Jurkat, Clone E6-1 (cell line): ENCODE measurements around the gene ZNF821. TPM values are rescaled to one million over a fixed set of nuclear protein-coding genes. Genes with fewer than 3 reads are reported as not detected.
A peak's percentile ranks its signal among the peaks of the same experiment; 100 is the strongest.
"Not testable (repeated sequence)": the region's sequence is repeated elsewhere in the genome, so short reads cannot be mapped to it uniquely, and the experiment has no call there.

Experiments used
- DNase-seq: peaks from one replicate; pipeline ENCODE4 v3.0.0-alpha.2; 2011; ENCODE audit warnings: low read depth, low spot score
- H3K4me3 ChIP-seq: 2 replicates; pipeline ENCODE4 v1.5.1; 2011; ENCODE audit warnings: mild to moderate bottlenecking, low read length, control low read depth, moderate library complexity
- polyA plus RNA-seq: library from polyadenylated mRNA; unstranded; fragments of >200 nt; gene quantifications from one replicate; pipeline ENCODE4 v1.2.1, GENCODE V29; 2012; ENCODE audit warnings: missing spikeins; ENCODE audit not compliant: insufficient read length, insufficient read depth

The ZNF821 gene
- 3.2 TPM for polyA plus RNA-seq

DNA sequence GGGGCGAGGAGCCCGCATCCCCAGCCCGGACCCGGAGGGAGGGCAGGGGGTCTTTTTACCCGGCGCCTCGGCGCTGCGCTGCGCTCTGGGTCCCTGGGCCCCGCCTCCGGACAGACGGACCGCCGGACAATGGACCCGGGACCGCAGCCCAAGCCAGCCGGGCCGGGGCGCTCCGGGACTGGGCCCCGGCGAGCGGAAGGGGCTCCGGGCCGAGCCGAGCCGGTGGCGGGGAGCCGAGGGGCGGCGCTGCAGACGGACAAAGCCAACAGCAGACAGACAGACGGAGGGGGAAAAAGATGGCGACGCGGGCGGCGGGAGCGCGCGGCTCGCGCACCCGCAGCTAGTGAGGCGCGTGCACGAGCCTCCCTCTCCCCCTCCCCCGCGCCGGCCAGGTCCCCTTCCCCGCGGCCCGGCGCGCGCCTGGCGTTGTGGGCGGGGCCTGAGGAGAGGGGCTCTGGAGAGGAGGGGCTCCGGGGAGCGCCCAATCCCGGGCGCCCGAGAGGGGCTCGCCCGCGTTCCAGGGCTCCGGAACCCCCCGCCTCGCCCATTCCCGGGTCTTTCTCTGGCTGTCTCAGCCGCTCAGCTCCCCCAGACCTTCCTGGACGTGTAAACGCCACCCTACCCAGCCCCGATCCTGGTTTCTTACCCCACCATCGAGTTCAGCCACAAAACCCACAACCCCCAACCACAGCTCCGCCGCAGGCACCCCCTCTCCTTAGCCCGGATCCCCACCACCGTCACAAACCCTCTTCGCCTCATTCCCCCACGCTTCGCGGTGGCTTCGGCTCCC, at the start of gene ZNF821:
TSS of gene ZNF821 (minus strand) at position 334 of the 790 bp plus-strand sequence. CDS start 4,236 bp downstream, outside the sequence.
- DNase-seq, result peak; percentile 59

DNA sequence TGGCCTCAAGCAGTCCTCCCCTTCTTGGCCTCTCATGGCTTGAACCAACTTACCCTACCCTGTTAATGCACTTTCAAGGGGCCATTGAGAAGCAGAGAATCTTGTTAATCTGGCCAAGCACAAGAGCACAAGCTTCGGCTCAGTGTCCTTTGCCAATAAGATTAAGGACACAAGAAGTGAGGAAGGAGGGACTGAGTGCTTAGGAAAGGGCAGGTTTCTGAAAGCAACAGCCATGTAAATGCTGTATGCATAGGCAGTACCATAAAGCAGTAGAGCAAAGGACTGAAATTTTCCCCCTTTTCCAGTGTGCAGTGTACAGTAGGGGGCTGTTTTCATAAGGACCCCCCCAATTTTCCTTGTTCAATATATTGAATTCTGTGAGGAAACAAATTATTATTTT, 49.0 kb upstream of the ZNF821 start:
- no peak overlapping the region for H3K4me3 ChIP-seq
- DNase-seq, result no peak

More for the DNA sequence above, at the start of gene ZNF821:
- H3K4me3 ChIP-seq, result peak within 1 kb of the TSS; percentile 57

GRCh38 chr16:71931599-71931998, 47.6 kb upstream of the ZNF821 start:
- no peak for DNase-seq
- no peak overlapping the region for H3K4me3 ChIP-seq

GRCh38 chr16:71931001-71931400, 47.0 kb upstream of the ZNF821 start:
- no peak for DNase-seq

GRCh38 chr16:71930013-71930563, 46.1 kb upstream of the ZNF821 start:
- DNase-seq, result no peak
- H3K4me3 ChIP-seq, result no peak overlapping the region

More at GRCh38 chr16:71931001-71931400, 47.0 kb upstream of the ZNF821 start:
- no peak overlapping the region for H3K4me3 ChIP-seq

DNA sequence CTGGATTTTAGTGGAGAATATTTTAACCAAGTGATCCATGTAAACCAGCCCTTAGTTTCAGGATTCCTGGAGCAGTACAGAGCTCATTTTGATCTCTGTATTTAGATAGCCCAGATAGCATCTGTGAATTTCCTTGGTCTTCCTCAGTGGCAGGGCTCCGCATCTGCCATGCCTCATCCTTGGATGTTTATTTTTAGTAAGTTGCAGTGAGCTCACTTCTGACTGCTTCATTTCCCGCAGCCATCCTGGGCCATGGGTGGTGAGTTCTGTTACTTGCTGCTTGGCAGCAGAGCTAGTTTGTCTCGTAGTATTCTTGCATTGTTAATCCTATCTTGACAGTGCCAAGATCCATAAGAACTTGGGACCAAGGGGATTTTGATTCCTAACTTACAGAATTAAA, 45.1 kb upstream of the ZNF821 start:
- no peak for DNase-seq
- H3K4me3 ChIP-seq, result no peak overlapping the region

- H3K4me3 ChIP-seq, result no peak overlapping the region
- DNase-seq, result no peak
Observed at GRCh38 chr16:71927787-71928186, 43.8 kb upstream of the ZNF821 start.

DNA sequence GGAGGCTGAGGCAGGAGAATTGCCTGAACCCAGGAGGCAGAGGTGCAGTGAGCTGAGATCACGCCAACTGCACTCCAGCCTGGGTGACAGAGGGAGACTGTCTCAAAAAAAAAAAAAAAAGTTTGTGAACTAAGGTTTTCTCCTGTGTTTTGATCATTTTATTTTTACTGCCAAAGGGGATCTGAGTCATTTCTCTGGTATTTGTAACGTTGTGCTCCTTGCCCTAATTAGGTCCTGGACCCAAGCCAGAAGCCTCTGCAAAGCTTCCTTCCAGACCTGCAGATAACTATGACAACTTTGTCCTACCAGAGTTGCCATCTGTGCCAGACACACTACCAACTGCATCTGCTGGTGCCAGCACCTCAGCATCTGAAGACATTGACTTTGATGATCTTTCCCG, 43.4 kb upstream of the ZNF821 start:
- peak; percentile 11 for DNase-seq
- no peak overlapping the region for H3K4me3 ChIP-seq

GRCh38 chr16:71924710-71925109, 40.7 kb upstream of the ZNF821 start:
- no peak for DNase-seq
- H3K4me3 ChIP-seq, result no peak overlapping the region

GRCh38 chr16:71923941-71924690, 40.1 kb upstream of the ZNF821 start:
- H3K4me3 ChIP-seq, result no peak overlapping the region
- DNase-seq, result no peak

DNA sequence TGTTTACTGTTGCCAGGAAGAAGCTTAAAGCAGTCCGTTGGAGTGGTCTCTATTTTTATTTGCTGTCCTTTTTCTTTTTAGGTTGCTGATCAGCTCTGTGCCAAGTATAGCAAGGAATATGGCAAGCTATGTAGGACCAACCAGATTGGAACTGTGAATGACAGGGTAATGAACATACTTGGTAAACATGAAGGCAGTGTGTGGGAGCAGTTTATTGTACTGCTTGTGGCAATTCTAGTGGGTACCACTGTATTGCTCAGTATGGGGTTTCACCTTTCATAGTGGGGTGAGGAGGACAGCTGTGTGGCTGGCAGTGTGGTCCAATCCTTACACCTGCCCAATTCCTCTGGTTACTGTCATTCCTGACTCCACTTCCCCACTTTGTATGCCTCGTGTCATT, 36.7 kb upstream of the ZNF821 start:
- DNase-seq, result no peak
- H3K4me3 ChIP-seq, result no peak overlapping the region

DNA sequence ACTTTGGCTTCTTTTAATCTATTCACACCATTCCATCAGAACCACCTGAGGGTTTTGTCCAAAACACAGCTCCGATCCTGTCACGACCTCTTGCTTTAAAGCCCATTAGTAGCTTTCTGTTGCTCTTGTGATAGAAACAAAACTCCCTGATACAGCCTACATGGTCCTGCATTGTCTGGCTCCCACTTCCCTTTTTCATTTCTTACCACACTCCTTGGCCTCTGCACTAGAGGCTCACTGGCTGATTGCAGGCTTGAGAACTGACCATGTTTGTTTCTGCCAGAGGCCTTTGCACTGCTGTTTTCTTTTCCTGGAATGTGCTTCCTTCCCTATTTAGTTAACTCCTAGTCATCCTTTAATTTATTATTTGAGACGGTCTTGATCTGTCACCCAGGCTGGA, 35.1 kb upstream of the ZNF821 start:
- no peak for DNase-seq
- no peak overlapping the region for H3K4me3 ChIP-seq

DNA sequence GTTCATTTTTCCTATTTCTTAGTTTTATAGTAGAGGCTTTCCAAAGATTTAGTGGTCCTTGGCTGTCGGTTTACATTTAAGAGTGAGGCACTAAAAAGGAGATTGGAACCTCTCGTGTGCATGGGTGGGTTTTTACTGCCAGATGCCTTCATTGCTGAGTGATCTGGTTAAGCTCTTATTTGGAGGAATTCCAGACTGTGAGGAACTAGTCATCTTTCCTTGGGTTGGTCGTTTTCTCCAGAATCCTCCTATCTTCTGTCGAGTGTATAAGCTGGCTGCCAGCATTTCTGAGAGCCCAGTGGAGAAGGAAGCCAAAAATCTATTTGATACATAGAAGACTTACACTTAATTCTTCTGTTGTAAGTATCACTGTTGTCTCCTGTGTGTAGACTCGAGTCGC, 33.9 kb upstream of the ZNF821 start:
- no peak for DNase-seq
- no peak overlapping the region for H3K4me3 ChIP-seq

DNA sequence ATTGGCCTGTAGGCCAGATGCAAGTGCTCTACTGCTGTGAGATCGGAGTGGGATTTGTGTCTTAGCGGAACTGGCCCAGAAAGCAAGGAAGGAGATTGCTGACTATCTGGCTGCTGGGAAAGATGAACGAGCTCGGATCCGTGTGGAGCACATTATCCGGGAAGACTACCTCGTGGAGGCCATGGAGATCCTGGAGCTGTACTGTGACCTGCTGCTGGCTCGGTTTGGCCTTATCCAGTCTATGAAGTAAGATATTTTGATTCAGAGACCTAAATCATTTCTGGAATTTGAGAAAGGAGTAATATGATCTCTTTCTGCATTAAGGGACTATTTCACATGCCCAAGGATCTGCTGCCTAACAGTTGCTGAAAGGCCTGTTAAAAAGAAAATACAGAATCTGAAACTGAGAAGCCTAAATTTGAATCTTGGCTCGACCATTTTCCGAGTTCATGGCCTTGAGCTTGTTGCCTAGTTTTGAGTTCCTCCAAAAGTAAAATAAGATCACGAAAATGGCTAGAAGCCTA, 32.5 kb upstream of the ZNF821 start:
- DNase-seq, result no peak
- no peak overlapping the region for H3K4me3 ChIP-seq

DNA sequence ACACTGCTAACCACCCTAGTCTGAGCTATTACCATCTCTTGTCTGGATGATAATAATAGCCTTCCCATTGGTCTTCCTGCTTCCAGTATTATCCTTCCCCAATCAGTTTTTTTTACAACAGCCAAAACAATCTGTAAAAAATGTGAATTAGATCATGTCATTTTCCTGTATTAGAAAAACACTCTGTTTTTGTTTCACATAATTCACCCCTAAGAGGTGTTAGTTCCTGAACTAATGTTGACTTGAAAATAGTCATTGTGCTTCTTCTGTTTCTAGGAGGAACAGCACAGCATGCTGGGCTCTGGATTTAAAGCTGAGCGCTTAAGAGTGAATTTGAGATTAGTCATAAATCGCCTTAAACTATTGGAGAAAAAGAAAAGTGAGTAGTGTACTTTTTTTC, 31.4 kb upstream of the ZNF821 start:
- H3K4me3 ChIP-seq, result no peak overlapping the region

GRCh38 chr16:71914802-71915201, 30.8 kb upstream of the ZNF821 start:
- no peak overlapping the region for H3K4me3 ChIP-seq

More for the DNA sequence above, 31.4 kb upstream of the ZNF821 start:
- DNase-seq, result no peak

GRCh38 chr16:71912534-71913275, 28.7 kb upstream of the ZNF821 start:
- H3K4me3 ChIP-seq, result no peak overlapping the region
- DNase-seq, result no peak

More at GRCh38 chr16:71914802-71915201, 30.8 kb upstream of the ZNF821 start:
- no peak for DNase-seq

DNA sequence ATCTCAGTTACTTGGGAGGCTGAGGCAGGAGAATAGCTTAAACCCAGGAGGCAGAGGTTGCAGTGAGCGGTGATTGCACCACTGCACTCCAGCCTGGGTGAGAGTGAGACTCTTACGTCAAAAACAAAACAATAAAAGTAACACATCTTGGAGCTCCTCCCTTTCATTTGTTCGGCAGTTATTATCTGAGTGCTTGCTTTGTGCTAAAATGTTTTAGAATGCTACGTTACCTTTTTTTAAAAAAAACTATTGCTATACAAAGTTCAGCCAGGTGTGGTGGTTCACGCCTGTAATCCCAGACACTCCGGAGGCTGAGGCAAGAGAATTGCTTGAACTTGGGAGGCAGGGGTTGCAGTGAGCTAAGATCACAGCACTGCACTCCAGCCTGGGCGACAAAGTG, 27.1 kb upstream of the ZNF821 start:
- no peak overlapping the region for H3K4me3 ChIP-seq
- no peak for DNase-seq

DNA sequence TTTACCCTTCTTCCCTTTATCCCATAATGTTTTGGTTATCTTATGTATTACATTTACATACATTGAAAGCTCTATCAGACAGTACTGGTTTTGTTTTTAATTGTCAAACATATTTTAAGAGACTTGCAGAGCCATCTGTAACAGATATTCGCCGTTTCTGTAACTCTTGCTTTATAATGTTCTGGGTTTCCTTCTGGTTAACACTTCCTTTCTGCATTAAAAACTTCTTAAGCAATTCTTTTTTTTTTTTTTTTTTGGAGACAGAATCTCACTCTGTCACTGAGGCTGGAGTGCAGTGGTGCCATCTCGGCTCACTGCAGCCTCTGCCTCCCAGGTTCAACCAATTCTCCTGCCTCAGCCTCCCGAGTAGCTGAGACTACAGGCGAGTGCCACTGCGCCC, 21.8 kb upstream of the ZNF821 start:
- DNase-seq, result peak; percentile 72
- not testable (repeated sequence) for H3K4me3 ChIP-seq
